ENCODE results near the gene SEC31B.
A peak's percentile ranks its signal among the peaks of the same experiment; 100 is the strongest.

The SEC31B gene

GRCh38 chr10:100496567-100496966, 23.1 kb downstream of the SEC31B start:
- Histone ChIP-seq H3K27me3 (ENCODE audit: insufficient read depth, low read depth) (no peaks in the 10 kb centered on the region), H3K36me3 (ENCODE audit: insufficient read depth) (no peaks in the 10 kb centered on the region), H3K9ac (no peak overlapping the region)

GRCh38 chr10:100490531-100490930, 29.1 kb downstream of the SEC31B start:
- no peak overlapping the region for H3K4me2 ChIP-seq
- no peak for TF ChIP-seq CTCF (conservative IDR thresholded peaks at IDR 0.05; ENCODE audit: low read depth, low read length)
- no peaks in the 10 kb centered on the region for H3K27me3 ChIP-seq (ENCODE audit: insufficient read depth, low read depth)
- H4K20me1 ChIP-seq (ENCODE audit: insufficient read depth) = no peaks in the 10 kb centered on the region
- no peak overlapping the region for H3K27ac ChIP-seq
- no peaks in the 10 kb centered on the region for H3K36me3 ChIP-seq (ENCODE audit: insufficient read depth)
- no peak overlapping the region for H3K4me3 ChIP-seq (IDR thresholded peaks at IDR 0.05; ENCODE audit: insufficient read depth, low read depth, low read length)
- no peaks in the 10 kb centered on the region for H3K79me2 ChIP-seq (ENCODE audit: insufficient read depth, low read depth)
- no peak overlapping the region for H2AFZ ChIP-seq (ENCODE audit: low read depth)
- H3K4me1 ChIP-seq (ENCODE audit: low read depth, poor library complexity, severe bottlenecking) = peaks cover 7% of the 10 kb centered on the region
- no peak overlapping the region for H3K9ac ChIP-seq

More at GRCh38 chr10:100496567-100496966, 23.1 kb downstream of the SEC31B start:
- no peak overlapping the region for H2AFZ ChIP-seq (ENCODE audit: low read depth)
- H3K4me1 ChIP-seq (ENCODE audit: low read depth, poor library complexity, severe bottlenecking) = peaks cover 36% of the 10 kb centered on the region
- H3K27ac ChIP-seq = no peak overlapping the region; the same call in 1 of the 2 replicates
- no peak overlapping the region for H3K4me3 ChIP-seq (IDR thresholded peaks at IDR 0.05; ENCODE audit: insufficient read depth, low read depth, low read length)
- H3K79me2 ChIP-seq (ENCODE audit: insufficient read depth, low read depth) = no peaks in the 10 kb centered on the region
- no peaks in the 10 kb centered on the region for H4K20me1 ChIP-seq (ENCODE audit: insufficient read depth)
- no peak for TF ChIP-seq CTCF (conservative IDR thresholded peaks at IDR 0.05; ENCODE audit: low read depth, low read length)
- H3K4me2 ChIP-seq = peak overlapping the region; percentile 31; the same call in 1 of the 2 replicates

- Histone ChIP-seq H3K36me3 (ENCODE audit: insufficient read depth) (no peaks in the 10 kb centered on the region), H3K79me2 (ENCODE audit: insufficient read depth, low read depth) (no peaks in the 10 kb centered on the region), H3K27ac (no peak overlapping the region), H3K4me3 (IDR thresholded peaks at IDR 0.05; ENCODE audit: insufficient read depth, low read depth, low read length) (no peak overlapping the region), H3K9ac (no peak overlapping the region), H3K4me1 (ENCODE audit: low read depth, poor library complexity, severe bottlenecking) (no peaks in the 10 kb centered on the region), H2AFZ (ENCODE audit: low read depth) (no peak overlapping the region), H4K20me1 (ENCODE audit: insufficient read depth) (no peaks in the 10 kb centered on the region), H3K4me2 (no peak overlapping the region), H3K27me3 (ENCODE audit: insufficient read depth, low read depth) (no peaks in the 10 kb centered on the region)
- TF ChIP-seq CTCF (conservative IDR thresholded peaks at IDR 0.05; ENCODE audit: low read depth, low read length) = no peak
These were observed 30.3 kb downstream of the SEC31B start for GRCh38 chr10:100489396-100489795.

GRCh38 chr10:100487529-100487928, 32.1 kb downstream of the SEC31B start:
- no peak overlapping the region for H3K9ac ChIP-seq
- no peak overlapping the region for H3K4me2 ChIP-seq
- no peaks in the 10 kb centered on the region for H3K27me3 ChIP-seq (ENCODE audit: insufficient read depth, low read depth)
- no peaks in the 10 kb centered on the region for H4K20me1 ChIP-seq (ENCODE audit: insufficient read depth)
- TF ChIP-seq CTCF (conservative IDR thresholded peaks at IDR 0.05; ENCODE audit: low read depth, low read length) = no peak
- H2AFZ ChIP-seq (ENCODE audit: low read depth) = no peak overlapping the region
- no peaks in the 10 kb centered on the region for H3K36me3 ChIP-seq (ENCODE audit: insufficient read depth)
- peaks cover 6% of the 10 kb centered on the region for H3K4me1 ChIP-seq (ENCODE audit: low read depth, poor library complexity, severe bottlenecking)
- no peaks in the 10 kb centered on the region for H3K79me2 ChIP-seq (ENCODE audit: insufficient read depth, low read depth)
- no peak overlapping the region for H3K4me3 ChIP-seq (IDR thresholded peaks at IDR 0.05; ENCODE audit: insufficient read depth, low read depth, low read length)
- no peak overlapping the region for H3K27ac ChIP-seq

Measured in KMS-11 (cell line).